ENCODE measurements around the gene FCER2. TPM values are rescaled to one million over a fixed set of nuclear protein-coding genes. Genes with fewer than 3 reads are reported as not detected.

Gene FCER2
- total RNA-seq, 1 donor from 2014 or later, result 0.86 TPM

GRCh38 chr19:7677669-7678311 lies 24.1 kb downstream of the FCER2 start:
- no peak for DNase-seq (ENCODE audit: low spot score)

- DNase-seq (ENCODE audit: low spot score), result no peak
Observed at GRCh38 chr19:7676854-7677253, 25.1 kb downstream of the FCER2 start, which contains the start of gene MCEMP1. Gene MCEMP1 (plus strand): TSS chr19:7677090. CDS start chr19:7677121, 31 bp downstream.

GRCh38 chr19:7676376-7676775 lies 25.6 kb downstream of the FCER2 start:
- no peak for DNase-seq (ENCODE audit: low spot score)

GRCh38 chr19:7674010-7675005 lies 27.6 kb downstream of the FCER2 start:
- peak; percentile 36 for DNase-seq (ENCODE audit: low spot score)

- DNase-seq (ENCODE audit: low spot score), result no peak
Observed at GRCh38 chr19:7672522-7672921, 29.4 kb downstream of the FCER2 start.

GRCh38 chr19:7670790-7671189 lies 31.1 kb downstream of the FCER2 start:
- DNase-seq (ENCODE audit: low spot score), result no peak

- DNase-seq (ENCODE audit: low spot score), result no peak
Observed at GRCh38 chr19:7670150-7670783, 31.7 kb downstream of the FCER2 start.

GRCh38 chr19:7669641-7670040 lies 32.3 kb downstream of the FCER2 start:
- no peak for DNase-seq (ENCODE audit: low spot score)

GRCh38 chr19:7668842-7669241 lies 33.1 kb downstream of the FCER2 start, which contains the start of gene RETN:
Gene RETN (plus strand): TSS chr19:7669049. CDS start chr19:7669327, 278 bp downstream.
- no peak for DNase-seq (ENCODE audit: low spot score)

- DNase-seq (ENCODE audit: low spot score), result no peak
Observed at GRCh38 chr19:7665076-7665475, 36.9 kb downstream of the FCER2 start.

- no peak for DNase-seq (ENCODE audit: low spot score)
Observed at GRCh38 chr19:7663706-7664105, 38.2 kb downstream of the FCER2 start.

- no peak for DNase-seq (ENCODE audit: low spot score)
Observed at GRCh38 chr19:7662657-7663056, 39.3 kb downstream of the FCER2 start.

- DNase-seq (ENCODE audit: low spot score), result no peak
Observed at GRCh38 chr19:7661744-7662538, 40.0 kb downstream of the FCER2 start.

- no peak for DNase-seq (ENCODE audit: low spot score)
Observed at GRCh38 chr19:7658219-7658686, 43.7 kb downstream of the FCER2 start.

- no peak for DNase-seq (ENCODE audit: low spot score)
Observed at GRCh38 chr19:7657131-7657751, 44.7 kb downstream of the FCER2 start.

GRCh38 chr19:7655581-7655980 lies 46.4 kb downstream of the FCER2 start:
- no peak for DNase-seq (ENCODE audit: low spot score)

- DNase-seq (ENCODE audit: low spot score), result no peak
Observed at GRCh38 chr19:7654401-7654800, 47.5 kb downstream of the FCER2 start.

GRCh38 chr19:7652061-7652641 lies 49.8 kb downstream of the FCER2 start:
- DNase-seq (ENCODE audit: low spot score), result peak; percentile 85

GRCh38 chr19:7650148-7650547 lies 51.8 kb downstream of the FCER2 start:
- DNase-seq (ENCODE audit: low spot score), result no peak

- no peak for DNase-seq (ENCODE audit: low spot score)
Observed at GRCh38 chr19:7648265-7649014, 53.5 kb downstream of the FCER2 start.
